ENCODE results near the gene GLB1L.
"Not testable (repeated sequence)": the region's sequence is repeated elsewhere in the genome, so short reads cannot be mapped to it uniquely, and the experiment has no call there.

Gene GLB1L

GRCh38 chr2:219204425-219205164 lies 40.6 kb downstream of the GLB1L start:
- no peak for DNase-seq

- not testable (repeated sequence) for DNase-seq
Measured at GRCh38 chr2:219201331-219201730, 43.9 kb downstream of the GLB1L start.

- DNase-seq, result not testable (repeated sequence)
Measured at GRCh38 chr2:219200502-219201326, 44.5 kb downstream of the GLB1L start.

DNA sequence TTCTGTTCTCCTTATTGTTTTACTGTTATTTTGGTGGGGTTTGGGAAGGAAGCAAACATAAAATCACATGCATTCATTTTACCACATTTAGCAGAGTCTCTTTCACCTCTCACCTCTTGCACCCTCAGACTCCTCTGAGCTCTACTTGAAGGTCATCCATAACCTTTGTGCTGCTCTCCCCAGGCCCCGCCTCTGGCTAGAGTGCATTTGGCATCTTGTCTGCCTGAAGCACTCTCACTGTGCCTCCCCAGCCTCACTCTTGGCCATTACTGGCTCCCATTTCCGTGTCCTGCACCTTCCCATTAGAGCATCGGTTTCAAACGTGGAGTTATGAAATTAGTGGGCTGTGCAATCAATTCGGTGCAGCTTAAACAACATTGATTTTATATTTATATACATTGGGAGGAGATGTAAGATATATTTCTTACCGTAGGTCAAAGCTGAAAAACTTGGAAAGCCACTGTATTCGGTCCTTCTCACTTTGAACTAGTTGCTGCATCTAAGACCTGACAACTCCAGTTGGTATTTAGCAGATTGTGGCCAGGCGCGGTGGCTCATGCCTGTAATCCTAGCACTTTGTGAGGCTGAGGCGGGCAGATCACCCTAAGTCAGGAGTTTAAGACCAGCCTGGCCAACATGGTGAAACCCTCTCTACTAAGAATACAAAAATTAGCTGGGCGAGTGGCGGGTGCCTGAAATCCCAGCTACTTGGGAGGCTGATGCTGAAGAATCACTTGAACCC lies 45.6 kb downstream of the GLB1L start:
- no peak for DNase-seq

GRCh38 chr2:219198974-219199373 lies 46.3 kb downstream of the GLB1L start:
- no peak for DNase-seq

DNA sequence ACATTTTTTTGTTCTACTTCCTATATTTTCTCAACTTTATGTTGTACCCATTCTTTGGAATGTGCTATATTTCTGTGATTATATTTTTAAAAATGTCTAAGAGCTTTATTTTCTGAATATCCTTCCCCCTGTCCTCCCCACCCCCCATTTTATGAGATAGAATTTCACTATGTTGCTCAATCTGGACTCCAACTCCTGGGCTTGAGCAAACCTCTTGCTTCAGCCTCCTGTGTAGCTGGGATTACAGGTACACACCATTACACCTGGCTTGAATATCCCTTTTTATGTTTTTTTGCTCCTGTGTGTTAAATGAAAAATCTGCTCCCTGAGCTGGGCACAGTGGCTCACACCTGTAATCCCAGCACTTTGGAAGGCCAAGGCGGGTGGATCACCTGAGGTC lies 47.9 kb downstream of the GLB1L start:
- no peak for DNase-seq

DNA sequence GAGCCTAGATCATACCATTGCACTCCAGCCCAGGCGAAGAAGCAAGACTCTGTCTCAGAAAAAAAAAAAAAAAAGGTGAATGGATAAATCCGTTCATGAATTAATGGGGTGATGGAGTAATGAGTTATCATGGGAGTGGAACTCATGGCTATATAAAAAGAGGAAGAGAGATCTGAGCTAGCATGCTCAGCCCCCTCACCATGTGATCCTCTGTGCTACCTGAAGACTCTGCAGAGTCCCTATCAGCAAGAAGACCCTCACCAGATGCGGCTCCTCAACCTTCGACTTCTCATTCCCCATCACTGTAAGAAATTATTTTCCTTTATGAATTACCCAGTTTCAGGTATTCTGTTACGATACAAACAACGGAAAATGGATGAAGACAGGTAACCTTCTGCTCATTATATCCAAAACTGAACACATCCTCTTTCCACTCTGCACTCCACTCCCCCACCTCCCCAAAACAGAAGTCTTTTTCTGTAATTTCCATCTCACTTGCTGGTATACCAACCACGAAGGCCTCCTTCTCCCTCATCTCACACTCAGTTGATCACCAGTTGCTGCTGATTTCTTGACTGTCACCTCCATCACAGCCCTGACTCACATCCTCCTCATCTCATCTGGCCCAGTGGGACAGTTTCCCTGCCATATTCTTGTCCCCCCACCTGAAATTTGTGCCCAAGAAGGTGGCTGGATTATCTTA lies 58.3 kb downstream of the GLB1L start:
- no peak for DNase-seq
